ENCODE measurements around the gene PNPLA5. TPM values are rescaled to one million over a fixed set of nuclear protein-coding genes. Genes with fewer than 3 reads are reported as not detected.

The PNPLA5 gene
- total and polyA plus RNA-seq, 2 experiments from 2014 or later: not detected

DNA sequence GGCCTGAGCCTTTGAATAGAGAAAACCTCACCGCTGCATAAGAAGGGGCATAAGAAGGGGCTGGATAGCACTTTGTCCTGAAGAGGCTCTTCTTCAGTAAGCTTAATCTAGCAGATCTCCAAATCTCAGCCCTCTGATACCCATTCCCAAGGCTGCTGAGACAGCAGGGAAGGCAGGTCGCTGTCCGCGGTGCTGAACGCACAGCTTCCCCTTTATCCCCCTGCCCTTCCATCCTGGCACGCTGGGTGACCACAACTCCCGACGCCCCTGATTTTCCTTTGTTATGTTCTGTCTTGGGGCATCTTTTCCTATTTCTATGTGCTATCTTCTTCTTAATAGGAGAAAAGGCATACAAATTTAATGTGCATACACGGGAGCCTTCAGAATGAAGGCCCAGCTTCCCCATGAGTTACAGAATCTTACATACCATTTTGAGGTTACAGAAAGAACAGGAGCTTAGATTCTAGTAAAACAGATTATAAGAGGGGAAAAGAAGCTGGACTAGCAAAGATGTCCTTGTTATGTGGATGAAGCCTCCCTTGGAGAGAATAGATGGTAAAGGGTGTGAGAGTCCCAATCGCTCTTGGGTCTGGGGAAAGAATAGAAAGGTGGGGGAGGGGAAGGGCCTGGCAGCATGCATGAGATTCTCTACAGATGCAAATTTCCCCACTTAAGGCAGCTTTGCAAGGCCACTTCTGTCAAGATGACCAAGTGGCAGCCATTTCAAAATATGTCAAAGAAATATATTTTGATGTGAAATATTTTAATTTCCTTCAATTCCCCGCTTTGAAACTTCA lies 23.8 kb downstream of the PNPLA5 start:
- TF ChIP-seq, protein P1, sequence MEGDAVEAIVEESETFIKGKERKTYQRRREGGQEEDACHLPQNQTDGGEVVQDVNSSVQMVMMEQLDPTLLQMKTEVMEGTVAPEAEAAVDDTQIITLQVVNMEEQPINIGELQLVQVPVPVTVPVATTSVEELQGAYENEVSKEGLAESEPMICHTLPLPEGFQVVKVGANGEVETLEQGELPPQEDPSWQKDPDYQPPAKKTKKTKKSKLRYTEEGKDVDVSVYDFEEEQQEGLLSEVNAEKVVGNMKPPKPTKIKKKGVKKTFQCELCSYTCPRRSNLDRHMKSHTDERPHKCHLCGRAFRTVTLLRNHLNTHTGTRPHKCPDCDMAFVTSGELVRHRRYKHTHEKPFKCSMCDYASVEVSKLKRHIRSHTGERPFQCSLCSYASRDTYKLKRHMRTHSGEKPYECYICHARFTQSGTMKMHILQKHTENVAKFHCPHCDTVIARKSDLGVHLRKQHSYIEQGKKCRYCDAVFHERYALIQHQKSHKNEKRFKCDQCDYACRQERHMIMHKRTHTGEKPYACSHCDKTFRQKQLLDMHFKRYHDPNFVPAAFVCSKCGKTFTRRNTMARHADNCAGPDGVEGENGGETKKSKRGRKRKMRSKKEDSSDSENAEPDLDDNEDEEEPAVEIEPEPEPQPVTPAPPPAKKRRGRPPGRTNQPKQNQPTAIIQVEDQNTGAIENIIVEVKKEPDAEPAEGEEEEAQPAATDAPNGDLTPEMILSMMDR (IDR thresholded peaks at IDR 0.05; ENCODE audit: low read depth, low read length): no peak
- Histone ChIP-seq H3K4me3 (no peak overlapping the region), H3K4me1 (ENCODE audit: low read depth) (no peaks in the 10 kb centered on the region), H3K9me3 (ENCODE audit: low read depth) (no peaks in the 10 kb centered on the region), H3K36me3 (no peaks in the 10 kb centered on the region), H3K27me3 (peaks cover 12% of the 10 kb centered on the region), H3K27ac (no peak overlapping the region)
- peak; percentile 67 to 90 for DNase-seq (ENCODE audit: low read depth in 1 of 2, low spot score in 1 of 2)

DNA sequence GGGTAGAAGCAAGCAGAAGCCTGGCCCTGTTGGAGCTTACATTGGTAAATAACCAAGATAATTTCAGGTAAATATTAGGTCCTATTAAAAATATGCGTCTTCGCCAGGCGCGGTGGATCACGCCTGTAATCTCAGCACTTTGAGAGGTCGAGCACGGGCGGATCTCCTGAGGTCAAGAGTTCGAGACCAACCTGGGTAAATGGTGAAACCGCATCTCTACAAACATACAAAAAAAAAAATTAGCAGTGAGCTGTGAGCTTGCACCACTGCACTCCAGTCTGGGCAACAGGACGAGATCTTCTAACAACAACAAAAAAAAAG lies 29.0 kb downstream of the PNPLA5 start:
- Histone ChIP-seq H3K27me3 (peaks cover 12% of the 10 kb centered on the region), H3K4me3 (peak overlapping the region; percentile 6), H3K9me3 (ENCODE audit: low read depth) (no peaks in the 10 kb centered on the region), H3K27ac (no peak overlapping the region), H3K4me1 (ENCODE audit: low read depth) (no peaks in the 10 kb centered on the region), H3K36me3 (no peaks in the 10 kb centered on the region)
- DNase-seq (ENCODE audit: low read depth in 1 of 2, low spot score in 1 of 2): no peak
- TF ChIP-seq, protein P1 (IDR thresholded peaks at IDR 0.05; ENCODE audit: low read depth, low read length): no peak

DNA sequence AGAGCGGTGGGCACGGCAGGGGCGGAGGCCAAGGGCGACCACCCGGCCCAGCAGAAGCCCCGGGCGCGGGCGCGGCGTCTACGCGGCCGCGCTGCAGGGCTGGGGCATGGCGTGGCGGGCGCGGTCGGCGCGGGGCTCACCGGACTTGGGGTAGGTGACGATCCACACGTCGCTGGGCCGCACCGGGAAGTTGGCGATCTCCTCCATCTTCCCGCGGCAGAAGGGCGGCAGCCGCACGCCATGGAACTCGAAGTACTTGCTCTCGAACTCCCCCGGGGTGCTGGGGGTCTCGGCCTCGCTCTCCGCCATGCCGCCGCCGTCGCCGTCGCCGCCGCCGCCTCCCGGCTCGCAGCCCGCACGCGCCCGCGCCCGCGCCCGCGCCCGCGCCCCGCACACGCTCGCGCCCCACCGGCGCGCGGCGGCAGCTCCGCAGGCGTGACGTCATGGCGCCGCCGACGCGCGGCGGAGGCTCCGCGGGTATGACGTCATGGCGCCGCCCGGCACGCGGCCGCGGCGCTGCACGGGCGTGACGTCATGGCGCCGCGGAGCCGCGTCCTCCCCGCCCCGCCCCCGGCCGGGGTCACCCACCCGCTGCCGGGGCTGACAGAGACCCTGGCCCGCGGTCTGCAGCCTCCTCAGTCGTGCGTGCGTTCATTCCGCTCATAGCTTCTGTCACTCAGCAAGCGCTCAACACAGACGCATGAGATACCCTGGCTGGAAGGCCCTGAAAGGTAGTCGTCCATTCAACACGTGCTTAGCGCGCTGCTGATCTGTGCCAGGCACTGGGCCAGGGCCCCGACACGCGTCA lies 29.5 kb downstream of the PNPLA5 start, which contains the start of gene SULT4A1:
Gene SULT4A1, minus strand, starts transcription at position 440 of the 808 bp plus-strand sequence. Its CDS starts 131 bp downstream, at position 309.
- H3K4me1 ChIP-seq (ENCODE audit: low read depth): no peaks in the 10 kb centered on the region
- no peaks in the 10 kb centered on the region for H3K36me3 ChIP-seq
- H3K27ac ChIP-seq: no peak within 1 kb of the TSS
- TF ChIP-seq, protein P1 (IDR thresholded peaks at IDR 0.05; ENCODE audit: low read depth, low read length): no peak
- peaks cover 12% of the 10 kb centered on the region for H3K27me3 ChIP-seq
- H3K4me3 ChIP-seq: peak within 1 kb of the TSS; percentile 50
- H3K9me3 ChIP-seq (ENCODE audit: low read depth): no peaks in the 10 kb centered on the region
- DNase-seq (ENCODE audit: low read depth in 1 of 2, low spot score in 1 of 2): peak; percentile 52 to 63

DNA sequence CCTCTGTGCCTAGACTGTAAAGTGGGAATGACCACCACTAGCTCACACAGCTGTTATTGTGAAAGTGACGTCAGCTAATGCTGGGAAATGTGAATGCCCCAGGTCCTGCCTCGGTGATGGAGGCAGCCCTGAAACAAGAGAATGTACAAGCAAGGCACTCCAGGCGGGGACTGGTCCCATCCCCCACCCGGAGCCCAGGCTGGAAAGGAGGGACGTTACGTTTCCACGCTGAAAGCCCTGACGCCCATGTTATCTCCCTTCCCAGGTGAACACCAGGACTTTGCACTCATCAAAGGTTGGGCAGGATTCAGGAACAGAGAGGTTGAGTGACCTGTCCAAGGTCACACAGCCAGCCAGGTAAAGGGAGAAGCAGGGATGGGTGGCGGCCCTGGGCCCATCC lies 30.3 kb downstream of the PNPLA5 start:
- TF ChIP-seq, protein P1 (IDR thresholded peaks at IDR 0.05; ENCODE audit: low read depth, low read length): no peak
- DNase-seq (ENCODE audit: low read depth in 1 of 2, low spot score in 1 of 2): peak in 1 of 2 donors; percentile 49

DNA sequence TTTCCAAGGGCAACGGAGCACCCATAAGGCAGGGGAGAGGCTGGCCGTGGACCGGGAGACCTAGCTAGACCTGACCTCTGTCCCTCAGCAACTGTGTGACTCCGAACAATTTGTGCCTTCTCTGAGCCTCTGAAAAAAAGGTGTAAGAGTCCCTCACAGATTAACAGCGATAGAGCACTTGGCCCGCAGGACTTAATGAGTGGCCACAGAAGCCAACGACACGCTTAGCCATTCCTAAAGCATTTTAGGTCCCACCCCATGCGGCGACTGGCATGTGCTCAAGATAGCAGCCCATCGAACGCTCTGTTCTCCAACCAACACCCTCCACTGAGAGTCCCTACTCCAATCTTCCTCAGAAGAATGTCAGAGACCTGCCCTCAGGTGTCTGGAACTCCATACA lies 31.0 kb downstream of the PNPLA5 start:
- Histone ChIP-seq H3K36me3 (no peaks in the 10 kb centered on the region), H3K27ac (no peak overlapping the region), H3K9me3 (ENCODE audit: low read depth) (no peaks in the 10 kb centered on the region), H3K27me3 (peaks cover 12% of the 10 kb centered on the region), H3K4me3 (no peak overlapping the region), H3K4me1 (ENCODE audit: low read depth) (no peaks in the 10 kb centered on the region)
- no peak for DNase-seq (ENCODE audit: low read depth in 1 of 2, low spot score in 1 of 2)
- TF ChIP-seq, protein P1 (IDR thresholded peaks at IDR 0.05; ENCODE audit: low read depth, low read length): no peak

More for the DNA sequence above, 30.3 kb downstream of the PNPLA5 start:
- no peaks in the 10 kb centered on the region for H3K9me3 ChIP-seq (ENCODE audit: low read depth)
- H3K27me3 ChIP-seq: peaks cover 12% of the 10 kb centered on the region
- H3K4me3 ChIP-seq: peak overlapping the region; percentile 50
- no peaks in the 10 kb centered on the region for H3K36me3 ChIP-seq
- no peak overlapping the region for H3K27ac ChIP-seq
- H3K4me1 ChIP-seq (ENCODE audit: low read depth): no peaks in the 10 kb centered on the region

All from cardiac muscle cell (in vitro differentiated cells and primary cell).